IMR-90 (cell line): Measurements from ENCODE around the gene RPL41.

Experiments used
- BHLHE40 ChIP-seq: fragments of 150-350 bp; IDR thresholded peaks from 2 replicates; pipeline ENCODE4 v1.6.1; 2016; ENCODE audit warnings: mild to moderate bottlenecking, low read depth, low read length
- FOS ChIP-seq: fragments of 150-350 bp; IDR thresholded peaks from 2 replicates; pipeline ENCODE4 v1.6.1; 2016; ENCODE audit warnings: low read depth, low read length
- TF ChIP-seq, protein P1 (sequence below): conservative IDR thresholded peaks from 2 replicates; pipeline ENCODE4 v1.5.1; 2012; ENCODE audit warnings: mild to moderate bottlenecking, low read depth, low read length, improper control_type of control experiment

DNA sequence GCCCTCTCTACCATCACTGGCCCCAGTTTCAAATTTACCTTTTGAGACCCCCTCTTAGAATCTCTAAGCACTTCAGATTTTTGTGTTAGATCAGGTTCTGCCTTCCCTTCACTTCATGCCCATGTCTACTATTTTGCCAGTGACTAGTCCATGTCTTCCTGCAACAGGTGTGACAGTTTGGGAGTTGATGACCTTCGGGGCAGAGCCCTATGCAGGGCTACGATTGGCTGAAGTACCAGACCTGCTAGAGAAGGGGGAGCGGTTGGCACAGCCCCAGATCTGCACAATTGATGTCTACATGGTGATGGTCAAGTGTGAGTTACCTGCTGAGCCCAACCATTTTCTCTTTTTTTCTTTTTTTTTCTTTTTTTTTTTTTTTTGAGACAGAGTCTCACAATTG, 17.8 kb upstream of the RPL41 start:
- TF ChIP-seq BHLHE40 (no peak), FOS (no peak)
- TF ChIP-seq, protein P1, sequence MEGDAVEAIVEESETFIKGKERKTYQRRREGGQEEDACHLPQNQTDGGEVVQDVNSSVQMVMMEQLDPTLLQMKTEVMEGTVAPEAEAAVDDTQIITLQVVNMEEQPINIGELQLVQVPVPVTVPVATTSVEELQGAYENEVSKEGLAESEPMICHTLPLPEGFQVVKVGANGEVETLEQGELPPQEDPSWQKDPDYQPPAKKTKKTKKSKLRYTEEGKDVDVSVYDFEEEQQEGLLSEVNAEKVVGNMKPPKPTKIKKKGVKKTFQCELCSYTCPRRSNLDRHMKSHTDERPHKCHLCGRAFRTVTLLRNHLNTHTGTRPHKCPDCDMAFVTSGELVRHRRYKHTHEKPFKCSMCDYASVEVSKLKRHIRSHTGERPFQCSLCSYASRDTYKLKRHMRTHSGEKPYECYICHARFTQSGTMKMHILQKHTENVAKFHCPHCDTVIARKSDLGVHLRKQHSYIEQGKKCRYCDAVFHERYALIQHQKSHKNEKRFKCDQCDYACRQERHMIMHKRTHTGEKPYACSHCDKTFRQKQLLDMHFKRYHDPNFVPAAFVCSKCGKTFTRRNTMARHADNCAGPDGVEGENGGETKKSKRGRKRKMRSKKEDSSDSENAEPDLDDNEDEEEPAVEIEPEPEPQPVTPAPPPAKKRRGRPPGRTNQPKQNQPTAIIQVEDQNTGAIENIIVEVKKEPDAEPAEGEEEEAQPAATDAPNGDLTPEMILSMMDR, result no peak
